H9 (cell line): Measurements from ENCODE around the gene PUS3. TPM values are rescaled to one million over a fixed set of nuclear protein-coding genes. Genes with fewer than 3 reads are reported as not detected.
"Not testable (repeated sequence)": the region's sequence is repeated elsewhere in the genome, so short reads cannot be mapped to it uniquely, and the experiment has no call there.

Experiments used
- DNase-seq: peaks from one replicate; pipeline ENCODE4 v3.0.0-alpha.2; 2017
- H2AFZ ChIP-seq: one replicate; pipeline ENCODE4 v1.6.1; 2013; ENCODE audit warnings: mild to moderate bottlenecking, low read length, control low read depth, moderate library complexity
- H2AK5ac ChIP-seq: 2 replicates; pipeline ENCODE4 v1.6.1; 2013; ENCODE audit warnings: low read length, control low read depth, mixed read lengths; ENCODE audit not compliant: insufficient read length
- H2BK120ac ChIP-seq: one replicate; pipeline ENCODE4 v1.6.1; 2013; ENCODE audit warnings: low read depth, mild to moderate bottlenecking, low read length, control low read depth, inconsistent platforms; ENCODE audit not compliant: poor library complexity, severe bottlenecking
- H2BK12ac ChIP-seq: 2 replicates; pipeline ENCODE4 v1.6.1; 2013; ENCODE audit warnings: low read length, control low read depth, mixed read lengths, low read depth; ENCODE audit not compliant: insufficient read length
- H2BK15ac ChIP-seq: 2 replicates; pipeline ENCODE4 v1.6.1; 2013; ENCODE audit warnings: low read depth, low read length, control low read depth
- H2BK20ac ChIP-seq: one replicate; pipeline ENCODE4 v1.6.1; 2013; ENCODE audit warnings: low read depth, mild to moderate bottlenecking, low read length, control low read depth, inconsistent platforms; ENCODE audit not compliant: poor library complexity, severe bottlenecking
- H2BK5ac ChIP-seq: 2 replicates; pipeline ENCODE4 v1.6.1; 2013; ENCODE audit warnings: low read length, control low read depth, mixed read lengths; ENCODE audit not compliant: insufficient read length
- H3K14ac ChIP-seq: 2 replicates; pipeline ENCODE4 v1.6.1; 2013; ENCODE audit warnings: low read length, control low read depth; ENCODE audit not compliant: insufficient read depth
- H3K18ac ChIP-seq: 2 replicates; pipeline ENCODE4 v1.6.1; 2013; ENCODE audit warnings: low read depth, mild to moderate bottlenecking, mixed read lengths, low read length, control low read depth; ENCODE audit not compliant: insufficient read length
- H3K23ac ChIP-seq: 2 replicates; pipeline ENCODE4 v1.6.1; 2013; ENCODE audit warnings: low read length, control low read depth, mixed read lengths, low read depth; ENCODE audit not compliant: insufficient read length
- H3K23me2 ChIP-seq: 2 replicates; pipeline ENCODE4 v1.6.1; 2013; ENCODE audit warnings: low read depth, mild to moderate bottlenecking, mixed read lengths, low read length, control low read depth; ENCODE audit not compliant: insufficient read length, poor library complexity, severe bottlenecking
- H3K27ac ChIP-seq: 2 replicates; pipeline ENCODE4 v1.5.1; 2013; ENCODE audit warnings: low read length, control low read depth, mixed read lengths, low read depth; ENCODE audit not compliant: insufficient read length
- H3K27me3 ChIP-seq: 2 replicates; pipeline ENCODE4 v1.6.1; 2013; ENCODE audit warnings: low read length, control low read depth, inconsistent platforms; ENCODE audit not compliant: insufficient read depth
- H3K4ac ChIP-seq: 2 replicates; pipeline ENCODE4 v1.6.1; 2013; ENCODE audit warnings: low read depth, mild to moderate bottlenecking, control low read depth, inconsistent platforms, low read length, moderate library complexity
- H3K4me1 ChIP-seq: 2 replicates; pipeline ENCODE4 v1.6.1; 2013; ENCODE audit warnings: low read length, control low read depth, inconsistent platforms; ENCODE audit not compliant: insufficient read depth
- H3K4me2 ChIP-seq: 2 replicates; pipeline ENCODE4 v1.6.1; 2013; ENCODE audit warnings: low read length, control low read depth, mixed read lengths; ENCODE audit not compliant: insufficient read length, insufficient read depth
- H3K56ac ChIP-seq: 2 replicates; pipeline ENCODE4 v1.6.1; 2013; ENCODE audit warnings: low read depth, mild to moderate bottlenecking, mixed read lengths, low read length, control low read depth; ENCODE audit not compliant: insufficient read length
- H3K79me1 ChIP-seq: 2 replicates; pipeline ENCODE4 v1.6.1; 2013; ENCODE audit warnings: low read depth, mild to moderate bottlenecking, moderate library complexity, low read length, control low read depth, inconsistent platforms; ENCODE audit not compliant: insufficient read depth, poor library complexity, severe bottlenecking
- H3K79me2 ChIP-seq: 2 replicates; pipeline ENCODE4 v1.6.1; 2013; ENCODE audit warnings: low read length, control low read depth, inconsistent platforms; ENCODE audit not compliant: insufficient read depth
- H3K9ac ChIP-seq: 2 replicates; pipeline ENCODE4 v1.6.1; 2013; ENCODE audit warnings: low read length, control low read depth, mixed read lengths; ENCODE audit not compliant: insufficient read length; ENCODE audit errors: extremely low read depth
- H3K9me3 ChIP-seq: one replicate; pipeline ENCODE4 v1.6.1; 2013; ENCODE audit warnings: low read depth, low read length, inconsistent platforms; ENCODE audit not compliant: control insufficient read depth
- H3T11ph ChIP-seq: one replicate; pipeline ENCODE4 v1.6.1; 2013; ENCODE audit warnings: mild to moderate bottlenecking, low read length, control low read depth, inconsistent platforms
- H4K20me1 ChIP-seq: one replicate; pipeline ENCODE4 v1.6.1; 2013; ENCODE audit not compliant: control insufficient read depth, insufficient read length, insufficient read depth
- H4K5ac ChIP-seq: 2 replicates; pipeline ENCODE4 v1.6.1; 2013; ENCODE audit warnings: low read depth, mild to moderate bottlenecking, mixed read lengths, low read length, control low read depth; ENCODE audit not compliant: insufficient read length
- H4K8ac ChIP-seq: replicated peaks from 2 replicates; pipeline ENCODE4 v1.6.1; 2013; ENCODE audit warnings: low read length, control low read depth, mixed read lengths, low read depth; ENCODE audit not compliant: insufficient read length
- H4K91ac ChIP-seq: 2 replicates; pipeline ENCODE4 v1.6.1; 2013; ENCODE audit warnings: low read depth, mild to moderate bottlenecking, moderate library complexity, mixed read lengths, low read length, control low read depth; ENCODE audit not compliant: insufficient read length
- H3K27ac Mint-ChIP-seq, 3 experiments: 2 replicates in 2 of 3; 3 replicates in 1 of 3; pipeline ENCODE4 v1.8.0; 2020 to 2021; ENCODE audit warnings: mixed read lengths in 3 of 3, mild to moderate bottlenecking in 1 of 3, moderate library complexity in 1 of 3
- H3K27me3 Mint-ChIP-seq: 2 replicates; pipeline ENCODE4 v1.8.0; 2021; ENCODE audit warnings: low read depth, mild to moderate bottlenecking, moderate library complexity, mixed read lengths
- H3K36me3 Mint-ChIP-seq, 3 experiments: 2 replicates in 2 of 3; 3 replicates in 1 of 3; pipeline ENCODE4 v1.8.0; 2020 to 2021; ENCODE audit warnings: low read depth in 3 of 3, mixed read lengths in 3 of 3; ENCODE audit not compliant: insufficient read depth in 1 of 3
- H3K4me1 Mint-ChIP-seq, 2 experiments: 2 replicates each; pipeline ENCODE4 v1.8.0; 2020; ENCODE audit warnings: mixed read lengths in 2 of 2
- H3K4me3 Mint-ChIP-seq, 2 experiments: 2 replicates in 1 of 2; 3 replicates in 1 of 2; pipeline ENCODE4 v1.8.0; 2020 to 2021; ENCODE audit warnings: mild to moderate bottlenecking in 2 of 2, mixed read lengths in 2 of 2, moderate library complexity in 1 of 2
- H3K9me3 Mint-ChIP-seq, 2 experiments: 2 replicates in 1 of 2; 3 replicates in 1 of 2; pipeline ENCODE4 v1.8.0; 2020; ENCODE audit warnings: mild to moderate bottlenecking in 2 of 2, mixed read lengths in 2 of 2, moderate library complexity in 1 of 2
- WGBS: extraction: QIAGEN DNeasy Blood & Tissue Kit; methylation state at CpG from one replicate; pipeline ENCODE4 v1.1.7; 2013; ENCODE audit warnings: missing lambda C conversion rate, low lambda C conversion rate, mixed read lengths; ENCODE audit not compliant: insufficient read length; ENCODE audit errors: extremely low coverage; 5-methylcytosine and 5-hydroxymethylcytosine counted together
- total RNA-seq: library from RNA; stranded (reverse); gene quantifications from 2 replicates; pipeline ENCODE4 v1.2.1, GENCODE V29; 2021

The PUS3 gene
- total RNA-seq, 1 experiment from 2014 or later: 20.0 TPM

- not testable (repeated sequence) for H4K91ac ChIP-seq, H4K5ac ChIP-seq, H3K56ac ChIP-seq, H4K8ac ChIP-seq, H3K18ac ChIP-seq, H3K27ac Mint-ChIP-seq, H3K4me2 ChIP-seq, H2AK5ac ChIP-seq, H3T11ph ChIP-seq, H2BK15ac ChIP-seq, H3K23me2 ChIP-seq, H3K23ac ChIP-seq, H3K9ac ChIP-seq, H3K27ac ChIP-seq, H3K4me3 Mint-ChIP-seq, H3K79me2 ChIP-seq, H2BK20ac ChIP-seq, H3K27me3 Mint-ChIP-seq, H3K27me3 ChIP-seq, H3K4ac ChIP-seq, DNase-seq, H2BK12ac ChIP-seq, H3K4me1 ChIP-seq, H3K4me1 Mint-ChIP-seq, H3K79me1 ChIP-seq, H2BK120ac ChIP-seq, H4K20me1 ChIP-seq, H3K9me3 ChIP-seq, H2BK5ac ChIP-seq, H2AFZ ChIP-seq, H3K14ac ChIP-seq
- peaks cover 2 to 19% (median 8%) of the 10 kb centered on the region in 3 experiments; a peak in 6 of 7 replicates for H3K36me3 Mint-ChIP-seq
- no CpG with 5 or more reads among the region's 33 CpGs for WGBS
- H3K9me3 Mint-ChIP-seq: peaks cover 34 to 35% of the 10 kb centered on the region in 2 experiments
These were observed 40.2 kb downstream of the PUS3 start for GRCh38 chr11:125862786-125863185.

- not testable (repeated sequence) for H2AK5ac ChIP-seq, H3K4me1 Mint-ChIP-seq, H3K56ac ChIP-seq, H3K9ac ChIP-seq, H3T11ph ChIP-seq, H3K23me2 ChIP-seq, H2BK15ac ChIP-seq, H4K5ac ChIP-seq, H3K18ac ChIP-seq, H3K79me2 ChIP-seq, H3K27me3 Mint-ChIP-seq, H3K27me3 ChIP-seq, H3K4me2 ChIP-seq, H2BK5ac ChIP-seq, H2BK20ac ChIP-seq, H2BK12ac ChIP-seq, H3K27ac ChIP-seq, H3K23ac ChIP-seq, H3K9me3 ChIP-seq, DNase-seq, H3K14ac ChIP-seq, H3K79me1 ChIP-seq, H4K91ac ChIP-seq, H4K20me1 ChIP-seq, H4K8ac ChIP-seq, H3K4ac ChIP-seq, H3K27ac Mint-ChIP-seq, H3K4me1 ChIP-seq, H3K4me3 Mint-ChIP-seq, H2BK120ac ChIP-seq, H2AFZ ChIP-seq
- H3K9me3 Mint-ChIP-seq: peaks cover 40 to 50% of the 10 kb centered on the region in 2 experiments
- no CpG with 5 or more reads among the region's 9 CpGs for WGBS
- H3K36me3 Mint-ChIP-seq: peaks cover 3 to 24% (median 15%) of the 10 kb centered on the region in 3 experiments
These were observed 45.3 kb downstream of the PUS3 start for GRCh38 chr11:125857670-125858069.
